ENCODE results near the gene MTREX.

MTREX gene

DNA sequence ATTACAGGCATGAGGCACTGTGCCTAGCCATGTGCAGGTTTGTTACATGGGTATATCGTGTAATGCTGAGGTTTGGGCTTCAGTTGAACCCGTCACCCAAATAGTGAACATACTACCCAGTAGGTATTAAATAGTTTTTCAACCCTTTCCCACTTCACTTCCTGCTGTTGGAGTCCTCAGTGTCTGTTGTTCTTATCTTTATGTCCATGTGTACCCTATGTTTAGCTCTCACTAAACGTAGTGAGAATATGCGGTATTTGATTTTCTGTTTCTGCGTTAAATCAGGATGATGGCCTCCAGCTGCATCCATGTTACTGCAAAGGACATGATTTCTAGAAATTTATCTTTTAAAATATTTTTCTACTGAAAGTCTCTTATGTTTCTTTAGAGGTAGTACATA, 17.8 kb downstream of the MTREX start:
- DNase-seq = no peak

DNA sequence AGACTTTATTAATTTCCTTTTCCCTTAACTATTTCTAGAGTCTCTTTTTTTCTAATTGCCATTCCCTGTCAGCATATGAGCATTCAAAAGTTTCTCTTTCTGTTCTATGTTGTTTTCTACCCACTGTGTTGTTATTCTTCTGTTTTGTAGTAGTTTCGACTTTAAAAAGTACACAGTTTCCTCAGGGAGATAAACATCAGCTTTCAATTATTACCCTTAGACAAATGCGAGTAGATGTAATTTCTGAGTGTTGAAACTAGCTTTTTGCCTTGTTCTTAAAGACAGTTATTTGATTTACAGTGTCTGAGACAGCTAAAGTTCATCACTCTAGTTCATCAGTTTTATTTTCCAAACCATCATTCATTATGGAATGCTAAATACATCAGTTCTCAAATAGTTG, 19.5 kb downstream of the MTREX start:
- no peak for DNase-seq

DNA sequence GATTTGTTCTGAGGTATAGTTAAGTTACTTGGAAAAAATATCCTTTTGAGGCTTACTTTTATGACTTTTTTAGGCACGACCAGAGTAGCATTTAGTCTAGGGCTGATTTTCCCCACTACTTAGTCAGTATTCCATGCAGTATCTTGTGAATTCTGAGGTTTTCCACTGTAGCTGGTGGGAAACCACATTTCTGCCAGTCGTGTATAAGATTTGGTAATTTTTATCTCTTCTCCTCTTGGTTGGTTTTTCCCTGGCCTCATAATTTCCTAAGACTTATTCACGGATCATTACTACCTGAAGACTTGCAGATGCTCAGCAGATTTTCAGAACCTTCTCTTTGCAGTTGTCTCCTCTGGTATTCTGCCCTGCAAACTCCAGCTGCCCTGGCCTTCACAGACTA, 23.5 kb downstream of the MTREX start:
- DNase-seq = no peak

DNA sequence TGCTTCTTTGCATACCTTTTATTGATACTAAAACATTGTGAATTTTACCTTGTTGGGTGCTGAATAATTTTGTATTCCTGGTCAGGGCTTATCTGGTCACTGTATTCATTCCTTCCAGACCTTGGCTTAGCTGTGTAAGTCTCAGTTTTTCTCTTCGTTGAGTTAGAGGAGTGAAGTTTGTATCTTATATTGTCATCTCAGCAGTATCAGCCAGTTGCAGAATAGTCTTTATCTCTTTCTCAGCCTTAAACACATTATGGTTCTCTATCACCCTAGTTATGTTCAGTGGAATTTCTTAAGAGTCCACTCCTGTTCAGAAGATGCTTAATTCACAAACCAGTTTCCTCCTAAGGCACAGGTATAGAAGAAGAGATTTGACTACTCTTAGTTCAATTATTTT, 25.2 kb downstream of the MTREX start:
- DNase-seq = no peak

DNA sequence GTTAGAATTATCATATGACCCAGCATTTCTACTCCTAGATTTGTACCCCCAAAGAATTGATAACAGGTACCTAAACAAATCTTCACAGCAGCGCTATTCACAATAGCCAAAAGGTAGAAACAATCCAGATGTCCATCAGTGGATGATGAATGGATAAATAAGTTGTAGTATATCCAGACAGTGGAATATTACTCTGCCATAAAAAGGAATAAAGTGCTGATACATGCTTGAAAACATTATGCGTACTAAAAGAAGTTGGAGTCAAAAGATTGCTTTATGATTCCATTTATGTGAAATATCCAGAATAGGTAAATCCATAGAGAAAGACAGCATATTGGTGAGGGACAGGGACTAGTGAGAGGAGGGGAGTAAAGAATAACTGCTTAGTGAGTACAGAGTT, 26.0 kb downstream of the MTREX start:
- DNase-seq = no peak

DNA sequence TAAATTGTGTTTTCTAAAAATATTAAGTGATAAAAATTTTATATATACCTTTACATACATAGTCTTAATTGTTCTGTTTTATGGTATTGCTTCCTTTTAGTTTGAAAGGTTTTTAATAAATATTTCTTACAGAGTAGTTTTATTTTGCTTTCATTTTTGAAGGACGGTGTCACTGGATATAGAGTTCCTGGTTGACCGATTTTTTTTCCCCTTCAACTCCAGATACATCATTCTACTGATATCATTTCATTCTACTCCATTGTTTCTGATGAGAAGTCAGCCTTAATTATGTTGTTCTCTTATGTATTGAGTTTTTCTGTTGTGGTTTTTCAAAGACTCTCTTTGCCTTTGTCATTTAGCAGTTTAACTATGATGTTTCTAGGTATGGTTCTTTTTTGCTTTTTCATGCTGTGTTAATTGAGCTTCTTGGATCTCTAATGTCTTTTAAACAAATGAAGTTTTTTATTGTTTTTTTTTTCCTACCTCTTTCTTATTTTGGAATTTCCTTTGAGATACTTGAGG, 30.4 kb downstream of the MTREX start:
- no peak for DNase-seq

DNA sequence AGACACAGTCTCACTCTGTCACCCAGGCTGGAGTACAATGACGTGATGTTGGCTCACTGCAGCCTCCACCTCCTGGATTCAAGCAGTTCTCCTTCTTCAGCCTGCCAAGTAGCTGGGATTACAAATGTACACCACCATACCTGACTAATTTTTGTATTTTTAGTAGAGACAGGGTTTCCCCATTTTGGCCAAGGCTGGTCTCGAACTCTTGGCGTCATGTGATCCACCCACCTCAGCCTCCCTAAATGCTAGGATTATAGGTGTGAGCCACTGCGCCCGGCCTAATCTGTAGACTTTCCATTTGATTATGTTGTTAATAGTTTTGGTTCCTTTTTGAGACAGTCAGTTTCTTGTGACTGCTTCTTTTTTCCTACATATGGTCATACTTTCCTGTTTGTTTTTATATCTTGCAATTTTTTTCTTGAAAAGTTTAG, 31.0 kb downstream of the MTREX start:
- no peak for DNase-seq

DNA sequence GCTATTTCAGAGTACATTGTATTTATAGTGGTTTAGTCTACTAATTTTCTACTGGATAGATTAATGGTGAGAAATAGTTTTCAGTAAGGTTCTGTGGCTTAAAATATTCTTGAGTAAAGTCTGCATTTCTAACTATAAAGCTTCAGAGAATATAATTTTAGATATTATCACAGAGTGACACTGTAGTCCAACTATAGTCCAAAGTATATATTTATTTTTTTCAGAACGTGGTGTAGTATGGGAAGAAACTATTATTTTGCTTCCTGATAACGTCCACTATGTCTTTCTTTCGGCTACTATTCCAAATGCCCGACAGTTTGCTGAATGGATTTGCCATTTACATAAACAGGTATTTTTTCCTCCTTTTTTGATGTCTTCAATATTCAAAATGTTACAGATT, 35.3 kb downstream of the MTREX start:
- no peak for DNase-seq

DNA sequence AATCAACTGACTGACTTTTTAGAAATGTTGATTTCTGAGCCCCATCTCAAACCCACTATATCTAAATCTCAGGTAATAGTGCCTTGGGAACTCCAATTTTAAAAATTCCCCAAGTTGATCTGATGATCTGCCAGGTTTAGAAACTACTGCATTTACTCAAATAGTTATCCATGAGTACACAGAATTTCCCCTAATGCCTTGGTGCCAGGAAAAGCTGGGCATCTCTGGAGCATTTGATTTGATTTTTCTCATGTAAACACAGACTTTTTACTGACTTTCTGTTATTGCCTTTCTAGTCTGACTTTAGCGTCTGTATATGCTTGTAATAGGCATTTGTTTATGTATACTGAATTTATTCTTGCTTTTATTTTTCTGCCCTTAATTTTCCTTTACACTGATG, 35.8 kb downstream of the MTREX start:
- DNase-seq = no peak

DNA sequence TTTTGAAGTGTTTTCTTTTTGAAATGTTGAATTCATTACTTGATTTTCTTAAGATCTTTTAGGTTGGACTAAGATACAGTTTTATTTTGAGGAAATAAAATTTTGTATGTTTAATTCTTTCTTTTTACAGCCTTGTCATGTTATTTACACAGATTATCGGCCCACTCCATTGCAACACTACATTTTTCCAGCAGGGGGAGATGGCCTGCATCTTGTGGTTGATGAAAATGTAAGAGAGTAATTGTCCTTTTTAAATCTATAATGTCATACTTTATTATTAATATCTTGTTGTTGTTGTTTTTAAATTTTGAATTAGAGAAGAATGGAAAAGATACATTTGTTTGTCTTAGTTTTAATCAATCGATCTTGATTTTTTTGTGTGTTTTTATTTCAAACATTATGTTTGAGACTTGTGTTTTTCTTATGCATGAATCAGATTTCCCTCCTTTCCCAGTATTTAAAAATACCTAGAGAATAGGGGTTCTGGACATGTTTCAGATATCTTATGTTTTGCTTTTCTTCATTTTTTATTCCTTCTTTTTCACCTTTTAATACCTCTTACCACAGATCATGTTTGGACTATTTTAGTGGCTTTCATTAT, 36.7 kb downstream of the MTREX start:
- no peak for DNase-seq

DNA sequence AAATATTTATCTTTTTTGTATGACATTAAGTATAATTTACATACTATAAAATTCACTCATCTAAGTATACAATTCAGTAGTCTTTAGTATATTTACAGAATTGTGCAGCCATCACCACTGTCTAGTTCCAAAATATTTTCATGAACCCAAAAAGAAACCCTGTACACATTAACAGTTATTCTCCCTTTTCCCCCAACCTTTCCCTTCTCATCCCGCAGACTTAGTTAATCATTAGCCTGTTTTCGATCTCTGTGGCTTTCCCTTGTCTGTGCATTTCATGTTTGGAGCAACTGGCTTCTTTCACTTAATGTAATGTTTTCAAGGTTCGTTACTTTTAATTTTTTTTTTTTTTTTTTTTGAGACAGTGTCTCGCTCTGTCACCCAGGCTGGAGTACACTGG, 37.5 kb downstream of the MTREX start:
- DNase-seq = no peak

DNA sequence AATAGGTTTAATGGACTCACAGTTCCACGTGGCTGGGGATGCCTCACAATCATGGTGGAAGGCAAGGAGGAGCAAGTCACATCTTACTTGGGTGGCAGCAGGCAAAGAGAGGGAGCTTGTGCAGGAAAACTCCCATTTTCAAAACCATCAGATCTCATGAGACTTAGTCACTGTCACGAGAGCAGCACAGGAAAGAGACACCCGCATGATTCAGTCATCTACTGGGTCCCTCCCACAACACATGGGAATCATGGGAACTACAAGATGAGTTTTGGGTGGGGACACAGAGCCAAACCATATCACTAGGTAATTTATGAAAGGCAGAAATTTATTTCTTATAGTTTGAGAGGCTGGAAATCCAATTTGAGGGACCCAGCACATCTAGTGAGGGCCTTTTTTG, 40.0 kb downstream of the MTREX start:
- DNase-seq = no peak

DNA sequence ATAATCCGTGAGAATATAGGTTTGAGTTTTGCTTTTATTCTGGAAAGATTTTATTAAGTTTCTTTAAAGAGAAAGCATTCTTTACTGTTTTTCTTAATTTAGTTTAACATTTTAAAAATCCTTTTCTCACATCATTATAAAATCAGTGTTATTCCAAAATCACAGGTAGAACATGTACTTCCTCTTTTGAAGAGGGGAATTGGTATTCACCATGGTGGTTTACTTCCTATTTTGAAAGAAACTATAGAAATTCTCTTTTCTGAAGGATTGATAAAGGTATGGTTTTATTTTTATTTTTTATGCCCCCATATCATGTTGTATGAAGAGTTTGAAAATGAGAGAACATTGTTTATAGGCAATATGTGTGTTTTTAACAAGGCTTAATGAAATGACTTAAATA, 43.0 kb downstream of the MTREX start:
- no peak for DNase-seq

DNA sequence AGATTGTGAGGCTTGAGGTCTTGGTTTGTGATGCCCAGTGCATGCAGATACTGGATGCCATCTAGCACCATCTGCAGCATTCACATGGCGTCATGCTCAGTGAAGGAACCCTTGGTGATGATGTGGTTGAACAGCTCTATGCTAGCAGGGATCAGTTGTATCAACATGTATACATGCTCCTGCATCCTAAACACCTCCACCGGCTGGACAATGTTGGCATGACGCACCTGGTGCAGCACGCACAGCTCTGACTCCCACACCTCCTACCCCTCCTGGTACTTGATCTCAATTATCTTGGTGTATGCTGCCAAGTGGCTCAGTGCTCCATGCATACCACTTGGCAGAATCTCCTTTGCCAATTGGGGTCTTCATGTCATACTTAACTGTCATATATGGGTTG, 49.1 kb downstream of the MTREX start:
- no peak for DNase-seq

DNA sequence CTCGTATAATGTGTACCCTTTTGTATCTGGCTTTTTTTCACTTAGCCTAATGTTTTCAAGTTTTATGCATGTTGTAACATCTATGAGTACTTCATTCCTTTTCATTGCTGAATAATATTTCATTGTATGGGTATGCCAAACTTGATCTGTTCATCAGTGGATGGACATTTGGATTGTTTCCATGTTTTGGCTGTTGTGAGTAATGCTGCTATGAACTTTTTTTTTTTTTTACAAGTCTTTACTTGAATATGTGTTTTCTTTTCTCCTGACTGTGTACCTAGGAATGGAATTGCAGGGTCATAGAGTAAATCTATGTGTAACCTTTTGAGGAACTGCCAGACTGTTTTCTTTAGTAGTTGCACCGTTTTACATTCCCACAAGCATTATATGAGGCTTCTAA, 52.4 kb downstream of the MTREX start:
- no peak for DNase-seq

DNA sequence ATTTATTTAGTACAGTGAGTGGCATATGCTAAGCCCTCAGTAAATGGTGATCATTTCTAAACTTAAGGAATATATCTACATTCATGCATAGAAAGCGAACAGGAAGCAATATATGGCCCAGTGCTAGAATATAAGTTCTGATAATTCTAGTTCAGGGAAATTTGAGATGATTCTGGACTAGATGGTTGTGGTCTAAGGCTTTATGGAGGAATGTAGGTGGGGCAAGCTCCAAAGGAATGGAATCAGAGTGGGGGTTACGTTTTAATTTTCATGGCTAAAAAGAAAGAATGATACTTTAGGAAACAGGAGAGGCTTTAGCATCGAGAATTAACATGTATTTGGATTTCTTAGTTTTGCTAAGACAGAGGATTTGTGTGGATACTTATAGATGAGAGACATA, 56.1 kb downstream of the MTREX start:
- no peak for DNase-seq

DNA sequence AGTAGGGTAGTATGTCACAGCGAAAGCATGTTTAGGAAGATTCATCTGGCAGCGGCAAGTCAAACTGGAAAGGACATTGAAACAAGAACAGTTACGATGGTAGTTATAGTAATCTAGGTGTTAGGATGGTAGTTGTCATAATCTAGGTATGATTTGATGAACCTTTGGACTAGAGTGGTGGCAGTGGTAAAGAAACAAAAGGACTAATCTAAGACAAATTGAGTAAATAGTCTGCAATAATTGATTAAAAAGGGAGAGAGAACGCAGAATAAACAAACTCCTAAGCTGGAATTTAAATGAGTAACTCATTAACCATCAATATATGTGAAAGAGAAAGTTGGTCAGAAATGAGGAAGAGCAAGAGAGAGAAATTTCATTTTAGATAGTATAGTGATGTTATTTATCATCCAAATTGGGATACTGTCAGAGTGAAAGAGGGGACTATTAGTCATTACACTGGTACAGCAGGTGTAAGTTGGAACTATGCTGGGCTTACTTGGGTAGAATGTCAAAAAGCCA, 56.8 kb downstream of the MTREX start:
- no peak for DNase-seq

DNA sequence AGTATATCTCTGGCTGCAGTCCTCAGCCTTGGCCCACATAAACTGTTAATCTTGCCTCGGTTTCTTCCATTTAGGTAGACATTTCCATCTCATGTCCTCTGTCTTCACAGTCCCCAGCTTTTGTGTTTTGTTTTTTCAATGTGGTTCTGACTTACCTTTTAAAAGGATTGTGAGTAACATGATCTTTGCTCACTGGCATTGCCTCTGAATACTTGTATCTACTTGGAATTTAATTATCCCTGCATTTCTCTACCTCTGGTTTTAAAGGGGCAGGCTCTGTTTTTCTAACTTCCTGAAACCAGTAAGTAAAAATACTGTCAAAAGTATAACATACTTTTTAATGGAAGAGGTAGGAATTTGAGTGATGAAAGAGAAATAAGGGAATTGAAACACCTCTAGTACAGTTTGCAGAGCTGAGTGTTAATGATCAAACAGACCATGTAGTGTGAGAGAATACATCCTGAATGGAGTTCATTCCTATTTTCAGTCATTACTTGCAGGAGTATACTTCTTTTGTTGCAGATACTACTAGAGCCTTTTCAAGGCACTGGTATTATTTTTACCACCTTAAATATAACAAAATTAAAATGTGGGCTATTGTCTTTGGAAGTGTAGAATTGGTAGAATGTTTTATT, 62.6 kb downstream of the MTREX start:
- no peak for DNase-seq

DNA sequence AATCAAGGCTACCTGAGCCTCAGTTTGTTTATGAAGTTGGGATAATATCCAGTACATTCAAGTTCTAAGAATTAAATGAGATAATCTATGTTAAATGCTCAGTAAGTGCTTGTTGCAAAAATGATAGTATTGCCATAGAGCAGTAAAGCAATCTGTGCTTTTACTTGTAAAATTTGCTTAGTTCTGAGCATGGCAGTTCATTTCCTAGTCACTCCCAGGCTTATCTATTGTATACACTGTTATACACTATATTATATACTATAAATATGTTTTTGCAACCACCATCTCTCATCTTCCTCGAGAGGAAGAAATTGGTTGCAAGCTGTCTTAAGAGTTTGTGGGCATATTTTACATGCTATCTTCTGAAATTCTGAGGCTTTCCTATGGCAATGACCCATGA, 63.4 kb downstream of the MTREX start:
- DNase-seq = no peak

DNA sequence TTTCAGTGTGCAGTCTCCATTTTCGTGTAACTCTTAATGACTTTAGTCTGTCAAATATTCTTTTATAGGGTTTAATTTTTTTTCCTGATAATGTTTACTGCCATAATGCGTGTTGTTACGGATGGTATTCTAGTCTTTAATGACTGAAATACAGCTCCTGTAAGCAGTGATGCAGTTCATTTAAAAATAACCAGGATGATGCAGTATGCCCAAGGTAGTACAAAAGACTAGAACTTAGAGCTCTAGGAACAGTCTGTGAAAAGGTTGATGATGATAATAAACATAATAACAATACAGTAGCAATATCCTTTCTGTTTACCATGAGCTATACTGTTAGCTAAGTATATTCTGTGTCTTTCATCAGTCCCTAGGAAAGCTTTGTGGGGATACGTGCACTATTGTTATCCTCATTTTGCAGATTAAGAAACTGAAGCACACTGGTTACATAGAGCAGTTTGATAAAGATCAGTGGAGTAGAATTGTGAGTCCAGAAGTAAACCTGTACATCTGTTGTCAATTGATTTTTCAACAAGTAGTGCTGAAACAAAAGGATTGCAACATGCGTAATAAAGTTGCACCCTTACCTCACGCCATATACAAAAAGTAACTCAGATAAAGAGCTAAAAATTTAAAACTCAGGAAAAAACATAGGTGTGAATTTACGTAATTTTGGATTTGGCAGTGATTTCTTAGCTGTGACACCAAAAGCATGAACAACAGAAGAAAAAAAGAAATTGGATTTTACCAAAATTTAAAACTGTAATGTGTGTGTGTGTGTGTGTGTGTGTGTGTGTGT, 64.5 kb downstream of the MTREX start:
- no peak for DNase-seq

DNA sequence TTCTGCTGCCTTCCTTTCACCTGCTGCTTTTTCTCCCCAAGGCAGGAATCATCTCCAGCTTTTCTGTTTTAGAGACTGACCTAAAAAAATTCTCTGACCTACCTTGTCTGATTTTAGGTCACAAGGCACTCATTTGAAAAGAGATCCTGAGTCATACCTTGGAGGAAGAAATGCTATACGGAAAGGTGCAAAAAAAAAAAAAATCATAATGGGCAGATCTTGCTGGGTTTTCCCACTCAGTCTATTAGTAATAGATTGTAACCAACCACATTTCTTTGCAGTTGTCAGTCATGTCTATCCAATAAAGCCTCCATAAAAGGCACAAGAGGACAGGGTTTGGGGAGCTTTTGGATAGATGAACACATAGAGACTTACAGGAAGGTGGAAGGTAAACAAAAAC, 70.0 kb downstream of the MTREX start:
- no peak for DNase-seq

DNA sequence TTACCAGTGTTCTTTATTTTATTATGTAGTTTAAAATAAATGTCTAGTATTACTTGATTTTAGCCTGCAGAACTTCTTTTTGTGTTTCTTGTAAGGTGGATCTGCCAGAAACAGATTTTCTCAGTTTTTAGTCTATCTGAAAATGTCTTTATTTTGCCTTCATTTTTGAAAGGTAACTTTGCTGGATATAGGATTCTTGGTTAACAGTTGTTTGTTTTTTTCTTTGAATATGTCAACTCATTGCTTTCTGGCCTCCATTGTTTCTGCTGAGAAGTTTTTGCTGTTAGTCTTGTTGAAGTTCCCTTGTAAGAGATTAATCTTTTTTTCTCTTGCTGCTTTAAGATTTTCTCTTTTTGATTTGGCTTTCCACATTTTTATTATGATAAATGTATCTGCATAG, 75.5 kb downstream of the MTREX start:
- DNase-seq = no peak

DNA sequence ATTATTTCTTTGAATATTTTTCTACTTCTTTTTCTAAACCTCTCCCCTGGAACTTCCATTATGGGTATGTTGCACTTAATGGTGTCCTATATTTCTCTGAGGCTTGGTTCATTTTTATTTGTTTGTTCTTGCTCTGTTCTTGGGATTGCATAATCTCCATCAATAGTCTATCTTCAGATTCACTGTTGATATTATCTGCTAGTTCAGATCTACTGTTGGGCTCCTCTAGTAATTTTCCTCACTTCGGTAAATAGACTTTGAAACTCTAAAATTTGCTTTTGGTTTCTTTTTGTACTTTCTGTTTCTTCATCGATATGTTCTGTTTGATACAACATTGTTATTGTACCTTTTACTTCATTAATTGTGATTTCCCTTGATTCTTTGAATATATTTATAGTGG, 76.3 kb downstream of the MTREX start:
- no peak for DNase-seq

DNA sequence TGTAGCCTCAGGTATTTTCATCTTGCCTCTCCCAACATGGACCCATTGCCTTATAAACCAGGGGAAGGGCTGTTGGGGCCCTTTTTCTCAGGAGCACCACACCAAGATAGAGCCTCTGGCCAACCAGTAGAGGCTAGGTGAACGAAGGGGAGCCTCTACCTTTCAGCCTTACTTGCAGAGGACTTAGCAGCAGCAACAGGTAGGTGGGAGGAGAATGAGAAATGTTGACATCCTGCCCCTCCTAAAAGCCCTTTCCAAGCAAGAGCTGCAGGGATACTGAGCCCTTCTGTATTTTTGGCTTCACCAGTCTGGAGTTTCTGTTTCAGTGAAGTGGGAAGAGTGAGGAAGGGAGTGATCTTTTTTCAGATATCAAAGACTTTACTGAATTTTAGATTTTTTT, 77.4 kb downstream of the MTREX start:
- no peak for DNase-seq

Measured in NCI-H1436 treated with DMSO at 0.1 percent for 48 hours (cell line).